Glomerular visceral epithelial cell (primary cell): ENCODE measurements around the gene COG7.
A peak's percentile ranks its signal among the peaks of the same experiment; 100 is the strongest.
"Not testable (repeated sequence)": the region's sequence is repeated elsewhere in the genome, so short reads cannot be mapped to it uniquely, and the experiment has no call there.

Experiments
- DNase-seq: peaks from one replicate; pipeline ENCODE4 v3.0.0-alpha.2; 2016; ENCODE audit errors: extremely low spot score

The COG7 gene

GRCh38 chr16:23410176-23410575 is 42.8 kb downstream of the COG7 start:
- DNase-seq, result no peak

GRCh38 chr16:23409522-23409921 is 43.5 kb downstream of the COG7 start:
- DNase-seq, result no peak

GRCh38 chr16:23408823-23409298 is 44.1 kb downstream of the COG7 start:
- peak; percentile 5 for DNase-seq

- DNase-seq, result no peak
These were observed 44.7 kb downstream of the COG7 start for GRCh38 chr16:23408242-23408822.

- no peak for DNase-seq
These were observed 45.4 kb downstream of the COG7 start for GRCh38 chr16:23407436-23408127.

- no peak for DNase-seq
These were observed 46.3 kb downstream of the COG7 start for GRCh38 chr16:23406546-23407240.

- DNase-seq, result no peak
These were observed 47.0 kb downstream of the COG7 start for GRCh38 chr16:23406024-23406423.

- no peak for DNase-seq
These were observed 49.4 kb downstream of the COG7 start for GRCh38 chr16:23403547-23403946.

- no peak for DNase-seq
These were observed 50.9 kb downstream of the COG7 start for GRCh38 chr16:23402100-23402499.

GRCh38 chr16:23401139-23401538 is 51.9 kb downstream of the COG7 start:
- DNase-seq, result no peak

GRCh38 chr16:23400447-23400846 is 52.5 kb downstream of the COG7 start:
- DNase-seq, result not testable (repeated sequence)

- no peak for DNase-seq
These were observed 53.8 kb downstream of the COG7 start for GRCh38 chr16:23398987-23399805.

GRCh38 chr16:23397464-23397863 is 55.5 kb downstream of the COG7 start:
- DNase-seq, result no peak

- no peak for DNase-seq
These were observed 57.3 kb downstream of the COG7 start for GRCh38 chr16:23395732-23396131.

- DNase-seq, result no peak
These were observed 58.7 kb downstream of the COG7 start for GRCh38 chr16:23394141-23394831.

- no peak for DNase-seq
These were observed 60.8 kb downstream of the COG7 start for GRCh38 chr16:23392223-23392600.

GRCh38 chr16:23391381-23392222 is 61.4 kb downstream of the COG7 start:
- no peak for DNase-seq

- not testable (repeated sequence) for DNase-seq
These were observed 63.1 kb downstream of the COG7 start for GRCh38 chr16:23389936-23390335.

GRCh38 chr16:23389201-23389600 is 63.8 kb downstream of the COG7 start:
- no peak for DNase-seq

- no peak for DNase-seq
These were observed 64.2 kb downstream of the COG7 start for GRCh38 chr16:23388786-23389185.

GRCh38 chr16:23387666-23388065 is 65.3 kb downstream of the COG7 start:
- DNase-seq, result no peak
